Smooth muscle cell (in vitro differentiated cells): Measurements from ENCODE around the gene MRTO4. TPM values are rescaled to one million over a fixed set of nuclear protein-coding genes. Genes with fewer than 3 reads are reported as not detected.

Experiments
- DNase-seq: peaks from one replicate; lab custom pipeline; 2025; ENCODE audit not compliant: unreplicated experiment; lab: John Stamatoyannopoulos, UW
- H2AFZ ChIP-seq: fragments of 200-600 bp; sonication (generic); 2 replicates; pipeline ENCODE4 v1.6.0; 2016; ENCODE audit warnings: antibody characterized with exemption, low read depth, mild to moderate bottlenecking
- H3F3A ChIP-seq: fragments of 200-600 bp; sonication (generic); 2 replicates; pipeline ENCODE4 v1.6.0; 2017; ENCODE audit warnings: antibody characterized with exemption, low read depth
- H3K27ac ChIP-seq: fragments of 200-600 bp; sonication (generic); 2 replicates; pipeline ENCODE4 v1.5.1; 2016; ENCODE audit warnings: low read depth, mild to moderate bottlenecking
- H3K27me3 ChIP-seq: fragments of 200-600 bp; sonication (generic); 2 replicates; pipeline ENCODE4 v1.6.1; 2016; ENCODE audit warnings: low read depth, mild to moderate bottlenecking
- H3K36me3 ChIP-seq: fragments of 200-600 bp; sonication (generic); 2 replicates; pipeline ENCODE4 v1.5.1; 2016; ENCODE audit warnings: low read depth
- H3K4me1 ChIP-seq: fragments of 200-600 bp; sonication (generic); 2 replicates; pipeline ENCODE4 v1.5.1; 2016; ENCODE audit warnings: low read depth
- H3K4me2 ChIP-seq: fragments of 200-600 bp; sonication (generic); 2 replicates; pipeline ENCODE4 v1.6.0; 2016; ENCODE audit warnings: mild to moderate bottlenecking
- H3K4me3 ChIP-seq: fragments of 200-600 bp; sonication (generic); 2 replicates; pipeline ENCODE4 v1.5.1; 2016; ENCODE audit warnings: mild to moderate bottlenecking
- H3K79me2 ChIP-seq: fragments of 200-600 bp; sonication (generic); 2 replicates; pipeline ENCODE4 v1.6.0; 2016; ENCODE audit warnings: low read depth, mild to moderate bottlenecking
- H3K9ac ChIP-seq: fragments of 200-600 bp; sonication (generic); 2 replicates; pipeline ENCODE4 v1.6.0; 2016; ENCODE audit warnings: low read depth
- H3K9me3 ChIP-seq: fragments of 200-600 bp; sonication (generic); replicated peaks from 2 replicates; pipeline ENCODE4 v1.5.1; 2016; ENCODE audit warnings: low read depth
- H4K20me1 ChIP-seq: fragments of 200-600 bp; sonication (generic); 2 replicates; pipeline ENCODE4 v1.6.0; 2016; ENCODE audit warnings: low read depth
- CTCF ChIP-seq: fragments of 200-600 bp; sonication (generic); IDR thresholded peaks from 2 replicates; pipeline ENCODE4 v1.5.1; 2017; ENCODE audit warnings: borderline replicate concordance, mild to moderate bottlenecking, antibody characterized with exemption; ENCODE audit not compliant: insufficient read depth, poor library complexity, severe bottlenecking
- WGBS: methylation state at CpG from one replicate; pipeline ENCODE4 v1.1.7; 2016; ENCODE audit warnings: low lambda C conversion rate; 5-methylcytosine and 5-hydroxymethylcytosine counted together
- polyA plus RNA-seq: library from polyadenylated mRNA; unstranded; fragments of >200 nt; fragmentation: Nextera tagmentation; extraction: Ambion mirVana; gene quantifications from 2 replicates; pipeline ENCODE4 v1.2.1, GENCODE V29; 2016
- total RNA-seq: library from RNA; depleted of rRNA; stranded (reverse); fragments of >200 nt; gene quantifications from 2 replicates; pipeline ENCODE4 v1.2.3, GENCODE V29; 2014

Gene MRTO4
- total and polyA plus RNA-seq, 2 experiments from 2014 or later, result 16.8 to 25.1 TPM

GRCh38 chr1:19257178-19257914 is 5.7 kb downstream of the MRTO4 start:
- DNase-seq, result no peak
- Histone ChIP-seq H2AFZ (no peak overlapping the region), H3K79me2 (peaks cover 28% of the 10 kb centered on the region), H3K4me2 (no peak overlapping the region), H3K4me3 (no peak overlapping the region), H3K36me3 (no peaks in the 10 kb centered on the region), H3K9ac (no peak overlapping the region), H3K4me1 (peaks cover 14% of the 10 kb centered on the region), H3K27ac (no peak overlapping the region), H3F3A (no peaks in the 10 kb centered on the region), H4K20me1 (peaks cover 6% of the 10 kb centered on the region), H3K9me3 (no peaks in the 10 kb centered on the region), H3K27me3 (no peaks in the 10 kb centered on the region)
- TF ChIP-seq CTCF, result no peak
- WGBS, result 87% methylated on average over 15 of the region's 15 CpGs

GRCh38 chr1:19258353-19258752 is 6.7 kb downstream of the MRTO4 start:
- Histone ChIP-seq H4K20me1 (peaks cover 2% of the 10 kb centered on the region), H3K27me3 (no peaks in the 10 kb centered on the region), H3K4me2 (no peak overlapping the region), H3K79me2 (peaks cover 18% of the 10 kb centered on the region), H3K9ac (no peak overlapping the region), H3F3A (no peaks in the 10 kb centered on the region), H3K4me3 (no peak overlapping the region), H3K27ac (no peak overlapping the region), H3K36me3 (no peaks in the 10 kb centered on the region), H2AFZ (no peak overlapping the region), H3K4me1 (peaks cover 4% of the 10 kb centered on the region), H3K9me3 (no peaks in the 10 kb centered on the region)
- 98% methylated on average over 10 of the region's 10 CpGs for WGBS
- DNase-seq, result no peak
- no peak for TF ChIP-seq CTCF

GRCh38 chr1:19260211-19261138 is 8.9 kb downstream of the MRTO4 start:
- Histone ChIP-seq H3K9me3 (no peaks in the 10 kb centered on the region), H3K79me2 (no peaks in the 10 kb centered on the region), H4K20me1 (no peaks in the 10 kb centered on the region), H2AFZ (no peak overlapping the region), H3F3A (no peaks in the 10 kb centered on the region), H3K9ac (no peak overlapping the region), H3K4me1 (no peaks in the 10 kb centered on the region), H3K4me2 (no peak overlapping the region), H3K27me3 (no peaks in the 10 kb centered on the region), H3K27ac (peak overlapping the region; percentile 23), H3K4me3 (no peak overlapping the region), H3K36me3 (no peaks in the 10 kb centered on the region)
- TF ChIP-seq CTCF, result no peak
- WGBS, result 82% methylated on average over 21 of the region's 21 CpGs
- DNase-seq, result no peak
